PC-3 (cell line): Measurements from ENCODE around the gene DROSHA. TPM values are rescaled to one million over a fixed set of nuclear protein-coding genes. Genes with fewer than 3 reads are reported as not detected.

Experiments
- ATAC-seq: fragments of 200-7000 bp; cut with Tn5 transposase; 2 replicates; pipeline ENCODE4 v1.9.1; 2020; ENCODE audit warnings: mild to moderate bottlenecking, moderate library complexity
- BruUV-seq: library from RNA; stranded (reverse); fragments of 400-500 nt; replicated peaks from 2 replicates; lab custom pipeline; 2021; lab: Mats Ljungman, UMichigan
- CTCF ChIA-PET: fragments of 300-600 bp; sonication (Branson Sonifier 250); formaldehyde crosslinking; loops from one replicate; lab custom pipeline; 2022; ENCODE audit warnings: antibody characterized with exemption; lab: Charles Lee
- POLR2A ChIA-PET: fragments of 300-600 bp; sonication (Branson Sonifier 250); formaldehyde crosslinking; loops from one replicate; lab custom pipeline; 2022; ENCODE audit warnings: antibody characterized with exemption; ENCODE audit not compliant: unreplicated experiment; lab: Charles Lee
- DNase-seq: peaks from one replicate; pipeline ENCODE4 v3.0.0-alpha.2; 2015
- H2AFZ ChIP-seq: fragments of 300-600 bp; sonication (generic); 2 replicates; pipeline ENCODE4 v1.6.0; 2016; ENCODE audit warnings: antibody characterized with exemption, low read length
- H3F3A ChIP-seq: fragments of 300-600 bp; sonication (generic); one replicate; pipeline ENCODE4 v1.6.0; 2017; ENCODE audit warnings: antibody characterized with exemption, low read length, control low read depth, mild to moderate bottlenecking; ENCODE audit not compliant: unreplicated experiment
- H3K27ac ChIP-seq: fragments of 300-600 bp; sonication (generic); 2 replicates; pipeline ENCODE4 v1.5.1; 2016; ENCODE audit warnings: mild to moderate bottlenecking, low read length
- H3K27me3 ChIP-seq: fragments of 300-600 bp; sonication (generic); 2 replicates; pipeline ENCODE4 v1.6.1; 2016; ENCODE audit warnings: low read length, mixed read lengths
- H3K36me3 ChIP-seq: fragments of 300-600 bp; sonication (generic); 2 replicates; pipeline ENCODE4 v1.6.1; 2016; ENCODE audit warnings: low read depth, mixed run types, low read length, mixed read lengths
- H3K4me1 ChIP-seq: fragments of 300-600 bp; sonication (generic); 2 replicates; pipeline ENCODE4 v1.5.1; 2016; ENCODE audit warnings: low read length; ENCODE audit not compliant: insufficient read depth
- H3K4me2 ChIP-seq: fragments of 300-600 bp; sonication (generic); 2 replicates; pipeline ENCODE4 v1.6.0; 2016; ENCODE audit warnings: low read length
- H3K4me3 ChIP-seq: fragments of 300-600 bp; sonication (generic); 2 replicates; pipeline ENCODE4 v1.5.1; 2016; ENCODE audit warnings: mild to moderate bottlenecking, low read length, mixed read lengths
- H3K79me2 ChIP-seq: fragments of 300-600 bp; sonication (generic); 2 replicates; pipeline ENCODE4 v1.6.1; 2017; ENCODE audit warnings: low read length, mixed read lengths
- H3K9ac ChIP-seq: fragments of 300-600 bp; sonication (generic); 2 replicates; pipeline ENCODE4 v1.6.0; 2016; ENCODE audit warnings: mild to moderate bottlenecking, low read length
- H3K9me2 ChIP-seq: fragments of 300-600 bp; sonication (generic); replicated peaks from 2 replicates; pipeline ENCODE4 v1.6.1; 2016; ENCODE audit warnings: mixed run types, low read length, mixed read lengths
- H3K9me3 ChIP-seq: fragments of 300-600 bp; sonication (generic); 2 replicates; pipeline ENCODE4 v1.6.1; 2016; ENCODE audit warnings: low read length, mixed read lengths
- H4K20me1 ChIP-seq: fragments of 300-600 bp; sonication (generic); 2 replicates; pipeline ENCODE4 v1.6.1; 2016; ENCODE audit warnings: low read length, mixed read lengths
- CTCF ChIP-seq: fragments of 300-600 bp; sonication (generic); conservative IDR thresholded peaks from 2 replicates; pipeline ENCODE4 v1.5.1; 2017; ENCODE audit warnings: antibody characterized with exemption, low read depth, mild to moderate bottlenecking, low read length
- EZH2 ChIP-seq: fragments of 300-600 bp; sonication (generic); IDR thresholded peaks from one replicate; pipeline ENCODE4 v1.6.1; 2017; ENCODE audit warnings: antibody characterized with exemption, mild to moderate bottlenecking, low read length; ENCODE audit not compliant: unreplicated experiment
- EZH2phosphoT487 ChIP-seq: fragments of 300-600 bp; sonication (generic); IDR thresholded peaks from 2 replicates; pipeline ENCODE4 v1.6.1; 2018; ENCODE audit warnings: mild to moderate bottlenecking, antibody characterized with exemption, low read length, borderline replicate concordance
- intact Hi-C: fragments of 100-400 bp; cut with micrococcal nuclease; formaldehyde crosslinking; loops from 2 replicates; pipeline ENCODE4 v1.9.0; 2023
- total RNA-seq: library from RNA; depleted of rRNA; stranded (reverse); fragments of >200 nt; gene quantifications from 2 replicates; pipeline ENCODE4 v1.2.3, GENCODE V29; 2014

Gene DROSHA
- total RNA-seq, 1 experiment from 2014 or later, result 60.7 TPM

- intact Hi-C loops, result no loop called here
- H3K9me3 ChIP-seq, result no peaks in the 10 kb centered on the region
- H2AFZ ChIP-seq, result peak overlapping the region; percentile 93
- H3K79me2 ChIP-seq, result peaks cover 60% of the 10 kb centered on the region
- peaks cover 27% of the 10 kb centered on the region for H3K4me1 ChIP-seq
- ChIA-PET CTCF (interaction anchor here (0.5 to 0.6 kb wide), 2 partner anchors 24 to 108 kb away, joined by 3 read pairs; partner anchors contain the start of gene PDZD2), POLR2A (interaction anchor here (0.6 to 0.7 kb wide), 2 partner anchors 278 to 989 kb away, joined by 3 to 4 read pairs; no protein-coding TSS in a partner anchor)
- H3K27ac ChIP-seq, result peak overlapping the region; percentile 11; the same call in 1 of the 2 replicates
- BruUV-seq, result TSS peak; percentile 69
- H3F3A ChIP-seq, result no peaks in the 10 kb centered on the region
- DNase-seq (peak; percentile 21), ATAC-seq (peak; percentile 48)
- H3K4me2 ChIP-seq, result peak overlapping the region; percentile 86
- H3K27me3 ChIP-seq, result no peaks in the 10 kb centered on the region
- peaks cover 40% of the 10 kb centered on the region for H3K36me3 ChIP-seq
- H3K9me2 ChIP-seq, result no peaks in the 10 kb centered on the region
- peak overlapping the region; percentile 91 for H3K9ac ChIP-seq
- peak overlapping the region; percentile 96 for H3K4me3 ChIP-seq
- TF ChIP-seq EZH2phosphoT487 (no peak), EZH2 (no peak), CTCF (no peak)
- H4K20me1 ChIP-seq, result no peaks in the 10 kb centered on the region
Observed at GRCh38 chr5:31531543-31531887, 378 bp downstream of the DROSHA start.

DNA sequence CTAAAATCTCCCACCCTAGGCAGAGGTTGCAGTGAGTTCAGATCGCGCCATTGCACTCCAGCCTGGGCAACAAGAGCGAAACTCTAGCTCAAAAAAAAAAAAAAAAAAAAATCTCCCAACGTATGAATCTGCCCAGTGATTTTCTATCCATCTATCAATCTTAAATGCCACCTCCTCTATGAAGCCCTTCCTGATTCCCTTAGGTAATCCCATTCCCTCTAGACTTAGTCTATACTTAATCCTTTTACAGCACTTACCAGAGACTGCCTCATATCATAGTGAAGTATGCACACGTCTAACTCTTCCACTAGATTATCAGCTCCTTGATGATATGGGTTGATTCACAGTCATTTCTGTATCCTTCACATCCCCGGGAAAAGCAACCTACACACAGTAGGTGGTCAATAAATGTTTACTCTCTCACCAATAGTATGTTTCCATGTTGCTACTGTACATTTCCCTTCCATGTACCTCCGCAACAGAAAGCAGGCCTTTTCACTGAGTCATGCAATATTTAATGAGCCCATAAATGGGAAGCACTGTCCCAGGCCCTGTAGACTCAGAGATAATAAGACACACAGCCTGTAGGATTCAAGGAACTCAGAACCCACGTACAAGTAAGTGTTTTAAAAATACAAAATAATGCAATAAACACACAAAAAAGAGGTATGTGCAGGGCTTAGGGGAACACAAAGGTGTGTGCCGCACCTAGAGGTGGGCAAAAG, 1.2 kb downstream of the DROSHA start:
- Histone ChIP-seq H3K4me3 (peak overlapping the region; percentile 96), H3K4me1 (peaks cover 27% of the 10 kb centered on the region), H3K27me3 (no peaks in the 10 kb centered on the region), H3K9ac (peak overlapping the region; percentile 91), H4K20me1 (no peaks in the 10 kb centered on the region), H3K9me3 (no peaks in the 10 kb centered on the region), H3K36me3 (peaks cover 42% of the 10 kb centered on the region), H2AFZ (peak overlapping the region; percentile 93), H3K9me2 (no peaks in the 10 kb centered on the region), H3K27ac (no peak overlapping the region), H3K79me2 (peaks cover 60% of the 10 kb centered on the region), H3K4me2 (peak overlapping the region; percentile 86), H3F3A (no peaks in the 10 kb centered on the region)
- POLR2A ChIA-PET, result no interaction called here
- DNase-seq (peak; percentile 59), ATAC-seq (peak; percentile 34)
- CTCF ChIA-PET, result interaction anchor here (0.6 kb wide), 1 partner anchor 108 kb away, joined by 3 read pairs; the partner anchor contains the start of gene PDZD2
- TF ChIP-seq CTCF (no peak), EZH2 (no peak), EZH2phosphoT487 (no peak)
- BruUV-seq, result no TSS peak
- intact Hi-C loops, result no loop called here

DNA sequence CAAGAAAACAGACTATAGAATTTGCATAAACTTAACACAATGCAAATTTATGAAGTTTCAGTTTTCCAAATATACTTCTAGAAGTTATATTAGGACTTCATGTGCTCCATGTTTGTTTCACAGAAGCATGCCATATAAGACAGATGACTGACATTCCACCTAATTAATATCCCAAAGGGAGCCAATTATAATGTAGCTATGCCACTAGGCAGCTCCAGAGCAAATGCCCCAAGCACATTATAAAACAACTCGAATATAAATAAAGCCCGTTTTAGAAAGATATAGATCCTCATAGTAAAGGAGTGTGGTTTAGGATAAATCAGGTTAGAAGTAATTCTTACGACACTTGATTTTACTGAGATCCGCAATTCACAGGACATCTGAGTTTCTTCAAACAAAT, 8.9 kb downstream of the DROSHA start:
- H3K9ac ChIP-seq, result no peak overlapping the region
- no TSS peak for BruUV-seq
- no peak for TF ChIP-seq CTCF
- no peak for TF ChIP-seq EZH2phosphoT487
- no peak for TF ChIP-seq EZH2
- CTCF ChIA-PET, result no interaction called here
- POLR2A ChIA-PET, result no interaction called here
- intact Hi-C loops, result no loop called here
- H3K36me3 ChIP-seq, result peaks cover 37% of the 10 kb centered on the region
- H3F3A ChIP-seq, result no peaks in the 10 kb centered on the region
- DNase-seq (no peak), ATAC-seq (no peak)
- no peaks in the 10 kb centered on the region; the same call in 1 of the 2 replicates for H4K20me1 ChIP-seq
- no peak overlapping the region for H2AFZ ChIP-seq
- no peaks in the 10 kb centered on the region for H3K27me3 ChIP-seq
- H3K4me1 ChIP-seq, result no peaks in the 10 kb centered on the region
- peaks cover 14% of the 10 kb centered on the region; the same call in 1 of the 2 replicates for H3K79me2 ChIP-seq
- H3K27ac ChIP-seq, result no peak overlapping the region
- H3K9me2 ChIP-seq, result no peaks in the 10 kb centered on the region
- no peak overlapping the region for H3K4me2 ChIP-seq
- H3K9me3 ChIP-seq, result no peaks in the 10 kb centered on the region
- no peak overlapping the region for H3K4me3 ChIP-seq
